IPS-NIHi7 (cell line): ENCODE results near the gene PGK1.
"Not testable (repeated sequence)": the region's sequence is repeated elsewhere in the genome, so short reads cannot be mapped to it uniquely, and the experiment has no call there.

Source experiments
- DNase-seq: peaks from one replicate; pipeline ENCODE4 v3.0.0; 2012; ENCODE audit warnings: mixed read lengths; ENCODE audit errors: extremely low spot score

PGK1 gene

GRCh38 chrX:78116365-78116764 lies 12.3 kb downstream of the PGK1 start:
- no peak for DNase-seq

GRCh38 chrX:78116766-78117165 lies 12.7 kb downstream of the PGK1 start:
- no peak for DNase-seq

GRCh38 chrX:78118628-78119027 lies 14.6 kb downstream of the PGK1 start:
- no peak for DNase-seq

- no peak for DNase-seq
These were observed 15.6 kb downstream of the PGK1 start for GRCh38 chrX:78119521-78120227.

GRCh38 chrX:78123190-78123589 lies 19.1 kb downstream of the PGK1 start:
- no peak for DNase-seq

GRCh38 chrX:78124307-78124706 lies 20.3 kb downstream of the PGK1 start:
- no peak for DNase-seq

- DNase-seq = no peak
These were observed 21.1 kb downstream of the PGK1 start for GRCh38 chrX:78125148-78125547.

- DNase-seq = not testable (repeated sequence)
These were observed 21.7 kb downstream of the PGK1 start for GRCh38 chrX:78125781-78126180.

GRCh38 chrX:78129714-78130113 lies 25.7 kb downstream of the PGK1 start:
- no peak for DNase-seq

- no peak for DNase-seq
These were observed 26.3 kb downstream of the PGK1 start for GRCh38 chrX:78130396-78130795.

GRCh38 chrX:78131117-78131516 lies 27.1 kb downstream of the PGK1 start:
- no peak for DNase-seq

GRCh38 chrX:78133238-78133960 lies 29.4 kb downstream of the PGK1 start:
- no peak for DNase-seq

GRCh38 chrX:78139160-78140123 lies 35.4 kb downstream of the PGK1 start, which contains the start of gene TAF9B:
Gene TAF9B (minus strand): TSS chrX:78139650. CDS start chrX:78139611, 39 bp downstream.
- peak; percentile 85 for DNase-seq

- DNase-seq = no peak
These were observed 36.2 kb downstream of the PGK1 start for GRCh38 chrX:78140206-78140605.

GRCh38 chrX:78147002-78147540 lies 43.0 kb downstream of the PGK1 start:
- not testable (repeated sequence) for DNase-seq

- not testable (repeated sequence) for DNase-seq
These were observed 53.3 kb downstream of the PGK1 start for GRCh38 chrX:78157373-78157772.

GRCh38 chrX:78157846-78158245 lies 53.8 kb downstream of the PGK1 start:
- not testable (repeated sequence) for DNase-seq

GRCh38 chrX:78160711-78161110 lies 56.7 kb downstream of the PGK1 start:
- DNase-seq = not testable (repeated sequence)

- DNase-seq = not testable (repeated sequence)
These were observed 59.1 kb downstream of the PGK1 start for GRCh38 chrX:78163175-78163574.

- DNase-seq = no peak
These were observed 61.4 kb downstream of the PGK1 start for GRCh38 chrX:78165425-78165824.

- no peak for DNase-seq
These were observed 64.0 kb downstream of the PGK1 start for GRCh38 chrX:78168065-78168464.
